Ramos (cell line): ENCODE measurements around the gene CHRNA4.
"Not testable (repeated sequence)": the region's sequence is repeated elsewhere in the genome, so short reads cannot be mapped to it uniquely, and the experiment has no call there.

Experiments used
- in situ Hi-C: fragments of 300-500 bp; cut with MboI; formaldehyde crosslinking; loops from one replicate; pipeline ENCODE4 v1.14.3; 2022; ENCODE audit warnings: low sequenced_read_pairs; ENCODE audit not compliant: unreplicated experiment

CHRNA4 gene

GRCh38 chr20:63314566-63315239 lies 46.4 kb downstream of the CHRNA4 start:
- in situ Hi-C loops = no loop called here

- in situ Hi-C loops = no loop called here
Observed at GRCh38 chr20:63314015-63314471, 47.1 kb downstream of the CHRNA4 start.

GRCh38 chr20:63313349-63314014 lies 47.7 kb downstream of the CHRNA4 start:
- in situ Hi-C loops = no loop called here

GRCh38 chr20:63312690-63313348 lies 48.3 kb downstream of the CHRNA4 start:
- in situ Hi-C loops = no loop called here

GRCh38 chr20:63312273-63312672 lies 48.9 kb downstream of the CHRNA4 start:
- in situ Hi-C loops = no loop called here

- in situ Hi-C loops = no loop called here
Observed at GRCh38 chr20:63311833-63312243, 49.3 kb downstream of the CHRNA4 start.

- in situ Hi-C loops = no loop called here
Observed at GRCh38 chr20:63311186-63311832, 49.8 kb downstream of the CHRNA4 start.

- in situ Hi-C loops = no loop called here
Observed at GRCh38 chr20:63310265-63310991, 50.7 kb downstream of the CHRNA4 start.

GRCh38 chr20:63309261-63310071 lies 51.7 kb downstream of the CHRNA4 start:
- in situ Hi-C loops = no loop called here

- in situ Hi-C loops = no loop called here
Observed at GRCh38 chr20:63308218-63308911, 52.8 kb downstream of the CHRNA4 start.

- in situ Hi-C loops = no loop called here
Observed at GRCh38 chr20:63307538-63308217, 53.5 kb downstream of the CHRNA4 start.

GRCh38 chr20:63306673-63307537 lies 54.2 kb downstream of the CHRNA4 start:
- in situ Hi-C loops = no loop called here

- in situ Hi-C loops = not testable (repeated sequence)
Observed at GRCh38 chr20:63305933-63306672, 55.0 kb downstream of the CHRNA4 start.

GRCh38 chr20:63305393-63305792 lies 55.8 kb downstream of the CHRNA4 start:
- in situ Hi-C loops = no loop called here

- in situ Hi-C loops = no loop called here
Observed at GRCh38 chr20:63303095-63303666, 58.0 kb downstream of the CHRNA4 start.

GRCh38 chr20:63301671-63302070 lies 59.5 kb downstream of the CHRNA4 start:
- in situ Hi-C loops = no loop called here
